ENCODE results near the gene SPHK2. TPM values are rescaled to one million over a fixed set of nuclear protein-coding genes. Genes with fewer than 3 reads are reported as not detected.

Gene SPHK2
- total RNA-seq, 1 experiment from 2014 or later = 19.9 TPM

DNA sequence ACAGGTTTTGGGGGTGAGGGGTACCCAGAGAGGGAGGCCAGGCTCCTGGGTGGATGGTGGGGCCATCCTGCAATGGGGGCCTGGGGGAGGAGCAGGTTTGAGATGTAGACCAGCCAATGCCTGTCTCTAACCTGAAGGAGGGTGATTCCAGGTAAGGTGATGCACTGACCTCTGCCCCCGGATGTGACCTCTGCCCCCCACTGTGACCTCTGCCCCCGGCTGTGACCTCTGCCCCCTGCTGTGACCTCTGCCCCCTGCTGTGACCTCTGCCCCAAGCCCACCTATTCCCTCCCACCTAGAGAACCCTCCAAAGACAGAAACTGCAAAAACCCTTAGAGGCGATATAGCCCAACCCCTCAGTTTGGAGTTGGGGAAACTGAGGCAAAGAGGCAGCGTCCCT lies 23.1 kb upstream of the SPHK2 start:
- ChIA-PET CTCF (no interaction called here), RAD21 (ENCODE audit: low non-redundant PET in 1 of 2, low total read pairs in 2 of 2, uncharacterized antibody in 2 of 2, unreplicated experiment in 2 of 2) (no interaction called here), POLR2A (interaction anchor here (0.6 kb wide), 1 partner anchor 272 kb away, joined by 3 read pairs; no protein-coding TSS in a partner anchor)
- Histone ChIP-seq H3K9me3 (ENCODE audit: control insufficient read depth in 1 of 2, insufficient read depth in 1 of 2, low read depth in 1 of 2, low read length in 2 of 2) (no peaks in the 10 kb centered on the region), H3K36me3 (ENCODE audit: control insufficient read depth in 1 of 2, insufficient read depth in 2 of 2, low read length in 2 of 2) (no peaks in the 10 kb centered on the region), H3K4me1 (ENCODE audit: control insufficient read depth in 1 of 2, insufficient read depth in 2 of 2, low read length in 2 of 2) (no peaks in the 10 kb centered on the region), H4K20me1 (ENCODE audit: insufficient read depth) (no peaks in the 10 kb centered on the region), H3K79me2 (ENCODE audit: insufficient read depth, low read length) (no peaks in the 10 kb centered on the region), H3K9me2 (ENCODE audit: insufficient read depth) (no peaks in the 10 kb centered on the region), H3K27ac (ENCODE audit: low read depth, low read length) (no peak overlapping the region), H3K9ac (ENCODE audit: low read length) (no peak overlapping the region), H3K27me3 (ENCODE audit: insufficient read depth, low read length) (no peaks in the 10 kb centered on the region), H3K4me2 (ENCODE audit: low read length) (no peak overlapping the region), H3K4me3 (replicated peaks in 1 of 2; ENCODE audit: low read depth in 1 of 2, low read length in 2 of 2) (no peak overlapping the region), H2AFZ (ENCODE audit: low read depth, low read length, poor library complexity, severe bottlenecking) (no peak overlapping the region)
- DNase-seq (ENCODE audit: low read depth, low spot score) (no peak), ATAC-seq (no peak)
- no TSS peak for BruUV-seq (replicated peaks)
- intact Hi-C loops (cut with micrococcal nuclease) = no loop called here
- TF ChIP-seq RAD21 (IDR thresholded peaks at IDR 0.05; ENCODE audit: low read depth) = no peak
- no peak for TF ChIP-seq CBX3 (IDR thresholded peaks at IDR 0.05; ENCODE audit: low read depth)
- TF ChIP-seq, protein P1, sequence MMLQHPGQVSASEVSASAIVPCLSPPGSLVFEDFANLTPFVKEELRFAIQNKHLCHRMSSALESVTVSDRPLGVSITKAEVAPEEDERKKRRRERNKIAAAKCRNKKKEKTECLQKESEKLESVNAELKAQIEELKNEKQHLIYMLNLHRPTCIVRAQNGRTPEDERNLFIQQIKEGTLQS (IDR thresholded peaks at IDR 0.05) = no peak
- TF ChIP-seq POLR2A (IDR thresholded peaks at IDR 0.05; ENCODE audit: borderline replicate concordance, extremely low read depth, insufficient read depth, insufficient read length) = no peak
- TF ChIP-seq SP1 (IDR thresholded peaks at IDR 0.05; ENCODE audit: low read depth) = no peak

GRCh38 chr19:48596679-48597465 lies 22.4 kb upstream of the SPHK2 start:
- RAD21 ChIA-PET (ENCODE audit: low non-redundant PET in 1 of 2, low total read pairs in 2 of 2, uncharacterized antibody in 2 of 2, unreplicated experiment in 2 of 2) = no interaction called here
- BruUV-seq (replicated peaks) = no TSS peak
- Histone ChIP-seq H3K79me2 (ENCODE audit: insufficient read depth, low read length) (no peaks in the 10 kb centered on the region), H3K9me3 (ENCODE audit: control insufficient read depth in 1 of 2, insufficient read depth in 1 of 2, low read depth in 1 of 2, low read length in 2 of 2) (no peaks in the 10 kb centered on the region), H3K9ac (ENCODE audit: low read length) (no peak overlapping the region), H3K27ac (ENCODE audit: low read depth, low read length) (no peak overlapping the region), H3K27me3 (ENCODE audit: insufficient read depth, low read length) (no peaks in the 10 kb centered on the region), H3K4me1 (ENCODE audit: control insufficient read depth in 1 of 2, insufficient read depth in 2 of 2, low read length in 2 of 2) (no peaks in the 10 kb centered on the region), H3K4me2 (ENCODE audit: low read length) (no peak overlapping the region), H3K36me3 (ENCODE audit: control insufficient read depth in 1 of 2, insufficient read depth in 2 of 2, low read length in 2 of 2) (no peaks in the 10 kb centered on the region), H3K4me3 (replicated peaks in 1 of 2; ENCODE audit: low read depth in 1 of 2, low read length in 2 of 2) (no peak overlapping the region), H3K9me2 (ENCODE audit: insufficient read depth) (no peaks in the 10 kb centered on the region), H4K20me1 (ENCODE audit: insufficient read depth) (no peaks in the 10 kb centered on the region), H2AFZ (ENCODE audit: low read depth, low read length, poor library complexity, severe bottlenecking) (no peak overlapping the region)
- POLR2A ChIA-PET = interaction anchor here (0.6 kb wide), 1 partner anchor 273 kb away, joined by 3 read pairs; no protein-coding TSS in a partner anchor
- CTCF ChIA-PET = no interaction called here
- ATAC-seq (no peak), DNase-seq (ENCODE audit: low read depth, low spot score) (no peak)
- intact Hi-C loops (cut with micrococcal nuclease) = no loop called here
- TF ChIP-seq, protein P1 (IDR thresholded peaks at IDR 0.05) = no peak
